Adipose tissue (tissue), 3 donors: ENCODE results near the gene FADS1. TPM values are rescaled to one million over a fixed set of nuclear protein-coding genes. Genes with fewer than 3 reads are reported as not detected.

ENCODE experiments used
- H3K27ac ChIP-seq: one replicate; pipeline ENCODE4 v1.5.1; 2013; ENCODE audit warnings: low read depth, low read length
- WGBS, 3 donors: extraction: QIAGEN DNeasy Blood & Tissue Kit; methylation state at CpG; one replicate each; pipeline ENCODE4 v1.1.7; 2013; 5-methylcytosine and 5-hydroxymethylcytosine counted together
- polyA plus RNA-seq, 3 donors: library from polyadenylated mRNA; stranded (reverse); fragments of 200-250 nt; gene quantifications; one replicate each; pipeline ENCODE4 v1.2.3, GENCODE V29; 2013
- donor health status: healthy with polysubstance abuse.
- donor health status: Bipolar disorder and iron deficiency.
- donor health status: healthy.

The FADS1 gene
- polyA plus RNA-seq, 3 donors, result 5.9 to 33.6 (median 29.6) TPM

GRCh38 chr11:61830237-61831105, 13.7 kb upstream of the FADS1 start:
- WGBS, 3 donors, result 34 to 66% (median 40%) methylated on average over 8 of the region's 8 CpGs
- H3K27ac ChIP-seq, result no peak overlapping the region

- WGBS, 3 donors, result 78 to 87% (median 81%) methylated on average over 4 of the region's 4 CpGs
These were observed 13.0 kb upstream of the FADS1 start for GRCh38 chr11:61829806-61830205.

DNA sequence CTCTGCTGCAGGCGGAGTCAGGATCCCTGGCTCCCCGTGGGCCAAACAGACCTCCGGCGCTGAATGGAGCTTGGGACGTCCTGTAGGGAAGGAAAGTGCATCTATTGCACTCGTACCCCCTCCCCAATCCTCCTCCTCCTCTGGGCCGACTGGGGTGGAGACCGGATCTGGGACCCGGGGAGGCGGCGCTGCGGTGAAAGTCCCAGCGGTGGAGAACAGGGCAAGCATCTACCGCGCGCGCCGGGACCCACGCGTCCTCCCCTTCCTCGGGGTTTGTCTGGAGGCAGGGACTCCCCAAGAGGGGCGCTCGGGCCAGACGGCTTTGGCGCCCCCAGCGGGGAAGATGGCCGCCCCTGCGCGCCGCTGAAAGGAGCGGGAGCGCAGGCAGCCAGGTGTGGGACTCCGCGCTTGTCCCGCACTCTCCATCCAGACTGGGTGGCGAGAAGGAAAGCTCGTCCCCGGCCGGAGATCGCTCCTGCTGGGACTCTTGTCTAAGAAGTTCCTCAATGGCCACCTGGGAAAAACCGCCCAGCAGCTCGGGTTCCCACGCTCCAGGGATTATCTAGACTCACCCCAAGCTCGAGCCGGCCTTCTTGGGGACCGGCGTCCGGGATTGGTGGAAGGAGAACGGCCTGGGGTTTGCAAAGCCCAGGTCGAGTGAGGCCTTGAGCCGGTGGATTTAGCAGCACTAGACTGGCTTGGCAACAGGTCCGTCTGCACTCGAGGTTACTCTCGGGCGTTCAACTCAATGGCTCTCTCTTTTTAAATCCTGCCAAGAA, 12.0 kb upstream of the FADS1 start:
- WGBS, 3 donors, result 1 to 2% (median 2%) methylated on average over 52 to 55 of the region's 55 CpGs
- H3K27ac ChIP-seq, result no peak overlapping the region

More at GRCh38 chr11:61829806-61830205, 13.0 kb upstream of the FADS1 start:
- no peak overlapping the region for H3K27ac ChIP-seq

DNA sequence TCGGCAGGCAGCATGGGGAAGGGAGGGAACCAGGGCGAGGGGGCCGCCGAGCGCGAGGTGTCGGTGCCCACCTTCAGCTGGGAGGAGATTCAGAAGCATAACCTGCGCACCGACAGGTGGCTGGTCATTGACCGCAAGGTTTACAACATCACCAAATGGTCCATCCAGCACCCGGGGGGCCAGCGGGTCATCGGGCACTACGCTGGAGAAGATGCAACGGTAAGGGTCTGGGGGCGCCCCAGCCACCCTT, 11.5 kb upstream of the FADS1 start:
- no peak overlapping the region for H3K27ac ChIP-seq
- WGBS, 3 donors, result 0 to 1% (median 1%) methylated on average over 16 of the region's 16 CpGs

DNA sequence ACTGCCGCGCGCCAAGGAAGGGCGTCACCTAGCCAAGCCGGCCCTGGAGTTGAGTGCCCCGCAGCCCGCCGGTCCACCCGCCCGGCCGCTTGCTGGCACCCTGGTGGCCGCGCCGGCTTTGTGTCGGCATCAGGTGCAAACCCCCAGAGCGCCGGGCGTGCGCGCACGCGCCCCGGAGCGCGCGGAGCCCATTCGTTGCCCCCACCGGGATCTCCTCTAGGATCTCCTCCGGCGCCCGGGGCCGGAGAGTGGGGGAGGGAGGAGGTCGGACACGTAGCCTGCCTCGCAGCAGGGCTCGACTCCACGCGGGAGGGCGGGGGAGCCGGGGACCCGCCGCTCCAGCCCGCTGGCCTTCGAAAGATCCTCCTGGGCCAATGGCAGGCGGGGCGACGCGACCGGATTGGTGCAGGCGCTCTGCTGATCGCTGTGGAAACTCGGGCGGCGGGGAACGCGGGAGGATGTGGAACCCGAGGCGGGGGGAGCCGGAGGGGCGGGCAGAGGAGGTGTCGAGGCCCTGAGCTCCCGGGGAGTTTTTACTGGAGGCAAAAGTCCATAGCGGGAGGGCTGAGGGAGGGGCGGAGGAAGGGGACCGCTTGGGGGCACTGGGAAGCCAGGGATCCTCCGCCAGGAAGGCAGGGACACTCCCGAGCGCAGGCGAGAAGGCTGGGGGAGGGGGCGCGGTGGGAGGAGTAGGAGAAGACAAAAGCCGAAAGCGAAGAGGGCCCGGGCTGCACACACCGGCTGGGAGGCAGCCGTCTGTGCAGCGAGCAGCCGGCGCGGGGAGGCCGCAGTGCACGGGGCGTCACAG, 11.0 kb upstream of the FADS1 start, which contains the start of gene FADS2:
Gene FADS2, plus strand, starts transcription at position 730 of the 808 bp plus-strand sequence. CDS start 91 bp downstream, outside the sequence.
- 1% methylated on average over 80 to 83 of the region's 83 CpGs for whole genome bisulfite sequencing, 3 donors
- peak within 1 kb of the TSS; percentile 75 for H3K27ac ChIP-seq

DNA sequence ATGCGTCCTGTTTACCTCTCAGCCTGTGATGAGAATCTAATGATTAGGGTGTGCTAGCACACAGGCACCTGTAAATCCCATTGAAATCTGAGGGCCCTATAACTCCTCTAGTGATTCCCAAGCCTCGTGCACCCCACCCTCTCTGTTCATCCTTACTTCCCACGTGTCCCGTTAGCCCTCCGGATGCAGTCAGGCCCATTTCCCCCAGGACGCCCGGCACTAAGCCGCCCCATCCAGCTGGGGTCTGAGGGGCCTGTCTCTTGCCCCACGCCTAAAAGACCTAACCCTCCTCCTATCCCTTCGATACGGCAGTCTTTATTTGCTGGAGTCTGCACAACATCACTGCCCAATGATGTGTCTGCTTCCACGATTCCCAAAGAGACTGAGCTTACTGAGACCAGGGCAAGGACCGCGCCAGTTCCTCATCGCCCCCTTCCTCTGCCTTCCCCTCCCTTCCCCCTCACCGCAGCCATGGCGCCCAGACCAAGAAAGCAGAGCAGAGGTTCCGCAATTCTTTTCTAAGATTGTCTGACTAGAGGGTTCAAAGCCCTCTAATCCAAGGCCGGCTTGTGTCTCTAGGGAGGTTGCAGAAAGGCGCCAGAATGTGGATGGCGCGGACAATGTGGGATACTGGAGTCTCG, 10.2 kb upstream of the FADS1 start:
- 15 to 48% (median 16%) methylated on average over 23 of the region's 23 CpGs for WGBS, 3 donors
- H3K27ac ChIP-seq, result peak overlapping the region; percentile 75

DNA sequence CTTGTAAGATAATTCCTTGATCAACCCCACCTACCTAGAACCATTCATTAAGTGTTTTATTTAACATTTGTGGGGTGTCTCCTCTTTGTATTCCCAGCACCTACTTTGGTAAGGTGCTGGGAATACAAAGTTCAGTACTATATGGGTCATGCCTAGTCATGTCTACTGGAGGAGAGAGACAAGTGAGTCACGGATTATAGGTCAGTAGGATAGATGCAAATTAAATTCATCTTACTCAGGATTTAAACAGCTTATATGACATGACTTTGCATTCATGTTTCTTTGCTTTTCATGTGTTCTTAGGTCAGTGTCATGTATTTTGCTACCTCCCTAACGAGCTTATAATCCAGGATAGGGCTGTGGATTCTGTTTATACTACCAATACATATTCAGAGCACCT, 3.4 kb upstream of the FADS1 start:
- 90 to 91% (median 91%) methylated on average over 2 of the region's 2 CpGs for WGBS, 3 donors
- no peak overlapping the region for H3K27ac ChIP-seq

DNA sequence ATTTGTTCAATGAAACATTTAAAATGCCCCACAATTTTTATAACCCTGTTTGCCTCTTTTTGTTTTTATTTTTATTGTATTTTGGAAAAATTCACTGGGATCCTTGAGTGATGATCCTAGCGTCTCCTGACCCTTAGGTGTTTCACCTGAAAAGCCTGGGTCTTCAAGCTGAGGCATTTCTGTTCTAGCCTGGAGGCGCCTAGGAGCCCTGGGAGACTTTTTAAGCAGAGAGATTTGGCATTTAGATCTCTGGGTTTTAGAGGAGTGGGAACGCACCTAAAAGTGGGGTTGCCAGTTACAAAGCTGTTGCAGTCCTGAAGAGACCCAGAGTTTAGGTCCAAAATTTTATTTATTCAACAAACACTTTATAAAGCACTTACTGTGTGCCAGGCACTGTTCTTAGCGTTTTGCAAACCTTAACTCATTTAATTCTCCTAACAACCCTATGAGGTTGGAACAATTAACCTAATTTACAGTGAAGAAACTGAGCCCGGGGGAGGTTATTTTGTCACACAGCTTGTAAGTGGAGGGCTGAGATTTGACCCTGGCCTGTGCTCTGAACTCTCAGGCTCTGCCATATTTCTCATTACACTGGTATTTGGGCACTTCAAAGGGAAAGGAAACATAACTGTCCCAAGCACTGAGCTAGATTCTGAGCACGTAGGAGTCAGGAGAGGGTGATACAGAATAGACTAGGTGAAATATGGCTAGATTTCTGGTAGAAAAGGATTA, 834 bp upstream of the FADS1 start:
- 74 to 82% (median 78%) methylated on average over 6 of the region's 6 CpGs for WGBS, 3 donors

DNA sequence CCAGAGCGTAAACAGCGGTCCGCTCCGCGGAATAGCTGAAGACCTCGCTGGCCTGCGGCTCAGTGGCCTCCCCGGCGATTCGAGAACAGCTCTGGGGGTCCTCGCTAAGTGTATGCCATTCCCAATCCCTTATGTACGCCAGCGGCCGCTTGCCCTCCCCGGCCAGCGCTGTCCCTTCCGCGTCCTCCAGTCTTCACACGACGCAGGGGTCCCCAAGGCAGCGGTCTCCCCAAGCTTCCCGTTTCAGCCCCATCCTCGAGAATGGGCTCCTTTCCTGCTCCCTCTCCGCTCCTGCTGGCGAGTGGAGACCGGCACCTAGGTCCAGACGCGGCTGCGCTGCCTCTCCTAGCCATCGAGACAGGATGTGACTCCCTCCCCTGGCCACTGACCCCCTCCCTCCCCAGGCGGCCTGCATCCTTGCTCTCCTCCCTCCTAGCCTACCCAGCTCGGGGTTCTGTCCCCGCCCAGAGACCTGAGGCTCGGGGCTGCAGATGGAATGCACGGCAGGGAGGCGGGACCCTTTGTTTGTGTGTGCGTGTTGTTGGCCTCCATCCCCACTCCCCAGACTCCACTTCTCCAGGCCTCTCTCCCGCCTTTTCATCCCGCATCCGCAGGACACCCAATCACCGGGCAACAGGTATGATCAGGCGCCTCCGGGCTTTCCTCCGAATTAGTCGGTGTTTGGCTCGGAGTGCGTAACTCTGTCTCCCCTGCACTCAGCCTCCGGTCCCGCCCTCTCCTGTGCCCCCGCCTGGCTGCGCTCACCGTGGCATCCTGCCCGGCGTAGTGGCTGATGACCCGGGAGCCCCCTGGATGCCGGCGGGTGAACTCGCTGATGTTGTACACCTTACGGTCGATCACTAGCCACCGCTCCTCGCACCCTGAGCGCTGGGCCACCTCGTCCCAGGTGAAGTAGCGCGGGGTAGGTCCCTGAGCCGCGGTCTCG, 740 bp downstream of the FADS1 start:
- 0 to 1% (median 0%) methylated on average over 69 of the region's 69 CpGs for WGBS, 3 donors
- H3K27ac ChIP-seq, result peak overlapping the region; percentile 83

More for the DNA sequence above, 834 bp upstream of the FADS1 start:
- no peak overlapping the region for H3K27ac ChIP-seq

DNA sequence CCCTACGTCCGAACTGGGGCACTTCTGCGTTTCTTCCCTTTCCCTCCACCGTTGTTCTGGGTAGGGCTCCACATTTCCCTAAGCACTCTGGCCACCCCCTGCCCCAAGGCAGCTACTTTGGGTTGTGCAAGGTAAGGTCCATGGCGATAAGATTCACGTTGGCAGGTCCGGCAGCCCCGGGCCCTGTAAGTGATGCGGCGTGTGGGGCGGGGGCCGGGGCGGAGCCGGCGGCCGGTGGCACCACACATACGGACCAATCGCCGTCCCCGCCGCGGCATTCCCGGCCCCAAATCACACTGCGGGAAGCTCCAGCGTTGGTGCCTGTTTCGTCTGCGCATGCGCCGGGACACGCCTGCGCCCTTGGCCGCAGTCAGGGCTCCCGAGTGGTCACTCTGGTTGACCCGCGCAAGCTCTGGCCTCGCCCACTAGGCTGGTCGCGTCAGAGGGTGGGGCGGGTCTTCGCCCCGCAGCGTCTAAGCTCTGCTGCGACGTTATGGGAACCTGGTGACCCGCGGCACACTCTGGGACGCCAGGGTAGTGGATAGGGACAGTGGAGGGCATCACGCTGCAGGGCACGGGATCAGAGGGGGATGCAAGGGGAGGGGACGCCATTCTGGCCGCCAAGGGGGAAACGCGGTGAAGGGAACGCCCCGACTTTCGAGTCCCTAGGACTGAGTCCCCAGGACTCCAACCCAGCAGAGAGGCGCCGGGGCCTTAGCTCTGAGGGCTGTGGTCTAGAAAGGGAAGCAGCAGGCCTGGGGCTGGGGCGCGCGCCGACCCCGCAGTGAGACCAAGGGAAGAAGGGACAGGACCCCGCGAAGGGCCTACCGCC, 1.6 kb downstream of the FADS1 start:
- H3K27ac ChIP-seq, result peak overlapping the region; percentile 83

GRCh38 chr11:61814247-61814957, 2.4 kb downstream of the FADS1 start:
- no peak overlapping the region for H3K27ac ChIP-seq
- 71 to 75% (median 73%) methylated on average over 16 of the region's 16 CpGs for WGBS, 3 donors

More for the DNA sequence above, 1.6 kb downstream of the FADS1 start:
- 1 to 2% (median 1%) methylated on average over 63 to 66 of the region's 66 CpGs for WGBS, 3 donors

- 93 to 98% (median 96%) methylated on average over 4 of the region's 4 CpGs for WGBS, 3 donors
- no peak overlapping the region for H3K27ac ChIP-seq
These were observed 3.9 kb downstream of the FADS1 start for GRCh38 chr11:61812736-61813411.

DNA sequence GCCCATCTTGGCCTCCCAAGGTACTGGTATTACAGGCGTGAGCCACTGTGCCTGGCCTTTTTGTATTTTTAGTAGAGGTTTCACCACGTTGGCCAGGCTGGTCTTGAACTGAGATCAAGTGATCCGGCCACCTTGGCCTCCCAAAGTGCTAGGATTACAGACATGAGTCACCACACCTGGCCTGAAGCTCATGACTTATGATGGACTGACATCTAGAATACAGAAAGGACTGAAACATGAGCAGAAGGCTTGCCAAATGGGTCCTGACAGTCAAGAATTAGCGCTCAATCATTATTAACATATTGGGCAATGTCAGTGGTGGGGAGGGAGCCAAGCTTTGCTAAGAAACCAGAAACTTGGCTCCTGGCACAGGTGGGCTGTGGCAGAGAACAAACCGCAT, 5.0 kb downstream of the FADS1 start:
- H3K27ac ChIP-seq, result no peak overlapping the region
- WGBS, 3 donors, result 89 to 91% (median 91%) methylated on average over 5 of the region's 5 CpGs

GRCh38 chr11:61810671-61811175, 6.1 kb downstream of the FADS1 start:
- H3K27ac ChIP-seq, result no peak overlapping the region
- WGBS, 3 donors, result 90 to 96% (median 91%) methylated on average over 8 of the region's 8 CpGs

DNA sequence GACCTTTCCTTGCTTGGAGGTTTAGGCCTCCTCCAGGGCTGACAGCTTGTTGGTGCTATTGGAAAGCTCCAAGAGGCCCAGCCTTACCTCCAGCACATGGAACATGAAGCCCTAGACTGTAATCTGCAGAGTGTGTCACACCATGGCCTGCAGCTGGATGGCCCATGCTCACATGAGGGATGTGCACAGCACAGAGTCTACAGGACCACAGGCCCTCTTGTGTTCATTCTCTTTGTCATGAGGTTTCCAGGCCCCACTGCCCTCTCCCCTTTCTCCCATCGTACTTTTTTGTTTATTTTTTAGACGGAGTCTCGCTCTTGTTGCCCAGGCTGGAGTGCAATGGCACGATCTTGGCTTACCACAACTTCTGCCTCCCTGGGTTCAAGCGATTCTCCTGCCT, 10.0 kb downstream of the FADS1 start:
- no peak overlapping the region for H3K27ac ChIP-seq
- WGBS, 3 donors, result 92 to 95% (median 94%) methylated on average over 5 of the region's 5 CpGs
